ENCODE data around the gene ELOB.

ELOB gene

GRCh38 chr16:2819179-2819938 lies 42.3 kb upstream of the ELOB start:
- H3K4me1 ChIP-seq (ENCODE audit: control insufficient read depth, insufficient read depth, low read length): peaks cover 5% of the 10 kb centered on the region
- 90 to 92% methylated on average over 16 to 18 of the region's 18 CpGs for WGBS, 2 experiments
- H3K9me3 ChIP-seq (ENCODE audit: control insufficient read depth, low read length): no peaks in the 10 kb centered on the region
- H3K27ac ChIP-seq (ENCODE audit: insufficient read depth, low read depth, low read length, poor library complexity, severe bottlenecking): no peak overlapping the region
- no peaks in the 10 kb centered on the region for H3K27me3 ChIP-seq (ENCODE audit: control insufficient read depth, insufficient read depth, low read length, poor library complexity, severe bottlenecking)
- no peak overlapping the region for H3K4me3 ChIP-seq (ENCODE audit: insufficient read depth, low read depth, low read length)
- no peaks in the 10 kb centered on the region for H3K36me3 ChIP-seq (ENCODE audit: control insufficient read depth, insufficient read depth, low read length)

GRCh38 chr16:2818272-2818876 lies 41.3 kb upstream of the ELOB start:
- H3K9me3 ChIP-seq (ENCODE audit: control insufficient read depth, low read length): no peaks in the 10 kb centered on the region
- no peak overlapping the region for H3K27ac ChIP-seq (ENCODE audit: insufficient read depth, low read depth, low read length, poor library complexity, severe bottlenecking)
- no peaks in the 10 kb centered on the region for H3K36me3 ChIP-seq (ENCODE audit: control insufficient read depth, insufficient read depth, low read length)
- peaks cover 5% of the 10 kb centered on the region for H3K4me1 ChIP-seq (ENCODE audit: control insufficient read depth, insufficient read depth, low read length)
- WGBS, 2 experiments: 94 to 95% methylated on average over 10 of the region's 10 CpGs
- H3K27me3 ChIP-seq (ENCODE audit: control insufficient read depth, insufficient read depth, low read length, poor library complexity, severe bottlenecking): no peaks in the 10 kb centered on the region
- no peak overlapping the region for H3K4me3 ChIP-seq (ENCODE audit: insufficient read depth, low read depth, low read length)

GRCh38 chr16:2817340-2818271 lies 40.5 kb upstream of the ELOB start:
- no peaks in the 10 kb centered on the region for H3K27me3 ChIP-seq (ENCODE audit: control insufficient read depth, insufficient read depth, low read length, poor library complexity, severe bottlenecking)
- H3K27ac ChIP-seq (ENCODE audit: insufficient read depth, low read depth, low read length, poor library complexity, severe bottlenecking): no peak overlapping the region
- H3K36me3 ChIP-seq (ENCODE audit: control insufficient read depth, insufficient read depth, low read length): no peaks in the 10 kb centered on the region
- WGBS, 2 experiments: 92 to 93% methylated on average over 68 of the region's 68 CpGs
- H3K9me3 ChIP-seq (ENCODE audit: control insufficient read depth, low read length): no peaks in the 10 kb centered on the region
- no peak overlapping the region for H3K4me3 ChIP-seq (ENCODE audit: insufficient read depth, low read depth, low read length)
- peaks cover 5% of the 10 kb centered on the region for H3K4me1 ChIP-seq (ENCODE audit: control insufficient read depth, insufficient read depth, low read length)

- Histone ChIP-seq H3K27ac (ENCODE audit: insufficient read depth, low read depth, low read length, poor library complexity, severe bottlenecking) (no peak within 1 kb of the TSS), H3K27me3 (ENCODE audit: control insufficient read depth, insufficient read depth, low read length, poor library complexity, severe bottlenecking) (no peaks in the 10 kb centered on the region), H3K4me3 (ENCODE audit: insufficient read depth, low read depth, low read length) (no peak within 1 kb of the TSS), H3K36me3 (ENCODE audit: control insufficient read depth, insufficient read depth, low read length) (no peaks in the 10 kb centered on the region), H3K9me3 (ENCODE audit: control insufficient read depth, low read length) (no peaks in the 10 kb centered on the region), H3K4me1 (ENCODE audit: control insufficient read depth, insufficient read depth, low read length) (peaks cover 5% of the 10 kb centered on the region)
- 92 to 93% methylated on average over 28 of the region's 28 CpGs for WGBS, 2 experiments
Measured at GRCh38 chr16:2816751-2817339, 39.8 kb upstream of the ELOB start, which contains the start of gene PRSS21. PRSS21 (plus strand) TSS chr16:2817237; CDS start chr16:2817269, 32 bp downstream.

GRCh38 chr16:2815299-2815771 lies 38.3 kb upstream of the ELOB start:
- 84% methylated on average over 10 of the region's 10 CpGs for WGBS, 2 experiments
- no peaks in the 10 kb centered on the region for H3K36me3 ChIP-seq (ENCODE audit: control insufficient read depth, insufficient read depth, low read length)

GRCh38 chr16:2814551-2815298 lies 37.6 kb upstream of the ELOB start:
- H3K9me3 ChIP-seq (ENCODE audit: control insufficient read depth, low read length): no peaks in the 10 kb centered on the region
- H3K27me3 ChIP-seq (ENCODE audit: control insufficient read depth, insufficient read depth, low read length, poor library complexity, severe bottlenecking): no peaks in the 10 kb centered on the region
- H3K4me3 ChIP-seq (ENCODE audit: insufficient read depth, low read depth, low read length): no peak overlapping the region
- H3K27ac ChIP-seq (ENCODE audit: insufficient read depth, low read depth, low read length, poor library complexity, severe bottlenecking): no peak overlapping the region
- no peaks in the 10 kb centered on the region for H3K36me3 ChIP-seq (ENCODE audit: control insufficient read depth, insufficient read depth, low read length)
- H3K4me1 ChIP-seq (ENCODE audit: control insufficient read depth, insufficient read depth, low read length): no peaks in the 10 kb centered on the region
- 89 to 93% methylated on average over 20 of the region's 20 CpGs for WGBS, 2 experiments

More at GRCh38 chr16:2815299-2815771, 38.3 kb upstream of the ELOB start:
- H3K27ac ChIP-seq (ENCODE audit: insufficient read depth, low read depth, low read length, poor library complexity, severe bottlenecking): no peak overlapping the region
- H3K27me3 ChIP-seq (ENCODE audit: control insufficient read depth, insufficient read depth, low read length, poor library complexity, severe bottlenecking): no peaks in the 10 kb centered on the region
- H3K4me3 ChIP-seq (ENCODE audit: insufficient read depth, low read depth, low read length): no peak overlapping the region
- H3K4me1 ChIP-seq (ENCODE audit: control insufficient read depth, insufficient read depth, low read length): peaks cover 3% of the 10 kb centered on the region
- no peaks in the 10 kb centered on the region for H3K9me3 ChIP-seq (ENCODE audit: control insufficient read depth, low read length)

- Histone ChIP-seq H3K36me3 (ENCODE audit: control insufficient read depth, insufficient read depth, low read length) (no peaks in the 10 kb centered on the region), H3K27ac (ENCODE audit: insufficient read depth, low read depth, low read length, poor library complexity, severe bottlenecking) (no peak overlapping the region), H3K4me3 (ENCODE audit: insufficient read depth, low read depth, low read length) (no peak overlapping the region), H3K9me3 (ENCODE audit: control insufficient read depth, low read length) (no peaks in the 10 kb centered on the region), H3K4me1 (ENCODE audit: control insufficient read depth, insufficient read depth, low read length) (no peaks in the 10 kb centered on the region), H3K27me3 (ENCODE audit: control insufficient read depth, insufficient read depth, low read length, poor library complexity, severe bottlenecking) (no peaks in the 10 kb centered on the region)
- WGBS, 2 experiments: 86 to 92% methylated on average over 7 of the region's 7 CpGs
Measured at GRCh38 chr16:2813771-2814221, 36.7 kb upstream of the ELOB start.

- Histone ChIP-seq H3K27ac (ENCODE audit: insufficient read depth, low read depth, low read length, poor library complexity, severe bottlenecking) (no peak overlapping the region), H3K4me1 (ENCODE audit: control insufficient read depth, insufficient read depth, low read length) (no peaks in the 10 kb centered on the region), H3K4me3 (ENCODE audit: insufficient read depth, low read depth, low read length) (no peak overlapping the region), H3K27me3 (ENCODE audit: control insufficient read depth, insufficient read depth, low read length, poor library complexity, severe bottlenecking) (no peaks in the 10 kb centered on the region), H3K36me3 (ENCODE audit: control insufficient read depth, insufficient read depth, low read length) (no peaks in the 10 kb centered on the region), H3K9me3 (ENCODE audit: control insufficient read depth, low read length) (no peaks in the 10 kb centered on the region)
- WGBS, 2 experiments: 84% methylated on average over 15 of the region's 15 CpGs
Measured at GRCh38 chr16:2811703-2812471, 34.8 kb upstream of the ELOB start.

GRCh38 chr16:2810651-2811050 lies 33.6 kb upstream of the ELOB start:
- Histone ChIP-seq H3K4me3 (ENCODE audit: insufficient read depth, low read depth, low read length) (no peak overlapping the region), H3K36me3 (ENCODE audit: control insufficient read depth, insufficient read depth, low read length) (no peaks in the 10 kb centered on the region), H3K27ac (ENCODE audit: insufficient read depth, low read depth, low read length, poor library complexity, severe bottlenecking) (no peak overlapping the region), H3K4me1 (ENCODE audit: control insufficient read depth, insufficient read depth, low read length) (no peaks in the 10 kb centered on the region), H3K27me3 (ENCODE audit: control insufficient read depth, insufficient read depth, low read length, poor library complexity, severe bottlenecking) (no peaks in the 10 kb centered on the region), H3K9me3 (ENCODE audit: control insufficient read depth, low read length) (no peaks in the 10 kb centered on the region)
- WGBS, 2 experiments: 89 to 91% methylated on average over 6 of the region's 6 CpGs

All from ectodermal cell (in vitro differentiated cells).